Suprapubic skin (tissue), 4 donors: ENCODE results near the gene MOB3C.

Experiments used
- POLR2A ChIP-seq, 2 donors: fragments of 450-650 bp; IDR thresholded peaks; one replicate each; pipeline ENCODE4 v1.6.1; 2017; ENCODE audit warnings: antibody characterized with exemption in 2 of 2, mild to moderate bottlenecking in 2 of 2, moderate library complexity in 2 of 2
- POLR2AphosphoS5 ChIP-seq, 3 donors: sonication (generic); formaldehyde crosslinking; IDR thresholded peaks; one replicate each; pipeline ENCODE4 v1.6.1; 2017; ENCODE audit warnings: antibody characterized with exemption in 3 of 3
- TF ChIP-seq, protein P1 (sequence below), 2 donors: fragments of 200-600 bp in 1 of 2; fragments of 450-650 bp in 1 of 2; sonication (generic) in 1 of 2; IDR thresholded peaks; one replicate each; pipeline ENCODE4 v1.5.1; 2016 to 2019; ENCODE audit warnings: antibody characterized with exemption in 2 of 2, mild to moderate bottlenecking in 1 of 2, moderate library complexity in 1 of 2

GRCh38 chr1:46594063-46594462 is 22.5 kb downstream of the MOB3C start:
- TF ChIP-seq, protein P1, sequence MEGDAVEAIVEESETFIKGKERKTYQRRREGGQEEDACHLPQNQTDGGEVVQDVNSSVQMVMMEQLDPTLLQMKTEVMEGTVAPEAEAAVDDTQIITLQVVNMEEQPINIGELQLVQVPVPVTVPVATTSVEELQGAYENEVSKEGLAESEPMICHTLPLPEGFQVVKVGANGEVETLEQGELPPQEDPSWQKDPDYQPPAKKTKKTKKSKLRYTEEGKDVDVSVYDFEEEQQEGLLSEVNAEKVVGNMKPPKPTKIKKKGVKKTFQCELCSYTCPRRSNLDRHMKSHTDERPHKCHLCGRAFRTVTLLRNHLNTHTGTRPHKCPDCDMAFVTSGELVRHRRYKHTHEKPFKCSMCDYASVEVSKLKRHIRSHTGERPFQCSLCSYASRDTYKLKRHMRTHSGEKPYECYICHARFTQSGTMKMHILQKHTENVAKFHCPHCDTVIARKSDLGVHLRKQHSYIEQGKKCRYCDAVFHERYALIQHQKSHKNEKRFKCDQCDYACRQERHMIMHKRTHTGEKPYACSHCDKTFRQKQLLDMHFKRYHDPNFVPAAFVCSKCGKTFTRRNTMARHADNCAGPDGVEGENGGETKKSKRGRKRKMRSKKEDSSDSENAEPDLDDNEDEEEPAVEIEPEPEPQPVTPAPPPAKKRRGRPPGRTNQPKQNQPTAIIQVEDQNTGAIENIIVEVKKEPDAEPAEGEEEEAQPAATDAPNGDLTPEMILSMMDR (IDR thresholded peaks at IDR 0.05): no peak
- TF ChIP-seq POLR2A (IDR thresholded peaks at IDR 0.05) (no peak), POLR2AphosphoS5 (IDR thresholded peaks at IDR 0.05) (no peak)
